ENCODE results near the gene CRHR2.

CRHR2 gene

DNA sequence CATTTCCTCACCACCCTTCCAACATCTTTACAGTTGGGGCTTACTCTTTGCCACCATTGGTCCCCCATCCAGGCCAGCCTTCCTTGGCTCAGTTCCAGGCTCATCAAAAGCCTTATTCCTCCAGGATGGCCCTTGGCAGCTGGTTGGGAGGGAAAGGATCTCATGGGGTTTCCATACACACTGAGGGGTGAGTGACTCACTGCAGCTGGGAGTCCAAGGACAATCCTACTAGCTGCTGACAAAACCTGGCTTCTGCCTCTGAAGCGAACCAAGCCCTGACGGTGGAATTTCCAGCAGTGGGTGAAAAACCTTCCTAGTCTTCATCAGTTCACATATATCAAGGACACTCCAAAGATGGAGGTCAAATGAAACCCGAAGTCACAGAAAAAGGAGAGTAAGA lies 22.9 kb downstream of the CRHR2 start:
- no peak overlapping the region for H3K27ac ChIP-seq
- H3K9me3 ChIP-seq = no peaks in the 10 kb centered on the region
- no peaks in the 10 kb centered on the region for H3K36me3 ChIP-seq
- H3K27me3 ChIP-seq = peaks cover 8% of the 10 kb centered on the region
- no peaks in the 10 kb centered on the region for H3K4me1 ChIP-seq (ENCODE audit: control insufficient read depth in 1 of 2, insufficient read depth in 1 of 2, low read depth in 1 of 2, low read length in 1 of 2)
- TF ChIP-seq, protein P1, sequence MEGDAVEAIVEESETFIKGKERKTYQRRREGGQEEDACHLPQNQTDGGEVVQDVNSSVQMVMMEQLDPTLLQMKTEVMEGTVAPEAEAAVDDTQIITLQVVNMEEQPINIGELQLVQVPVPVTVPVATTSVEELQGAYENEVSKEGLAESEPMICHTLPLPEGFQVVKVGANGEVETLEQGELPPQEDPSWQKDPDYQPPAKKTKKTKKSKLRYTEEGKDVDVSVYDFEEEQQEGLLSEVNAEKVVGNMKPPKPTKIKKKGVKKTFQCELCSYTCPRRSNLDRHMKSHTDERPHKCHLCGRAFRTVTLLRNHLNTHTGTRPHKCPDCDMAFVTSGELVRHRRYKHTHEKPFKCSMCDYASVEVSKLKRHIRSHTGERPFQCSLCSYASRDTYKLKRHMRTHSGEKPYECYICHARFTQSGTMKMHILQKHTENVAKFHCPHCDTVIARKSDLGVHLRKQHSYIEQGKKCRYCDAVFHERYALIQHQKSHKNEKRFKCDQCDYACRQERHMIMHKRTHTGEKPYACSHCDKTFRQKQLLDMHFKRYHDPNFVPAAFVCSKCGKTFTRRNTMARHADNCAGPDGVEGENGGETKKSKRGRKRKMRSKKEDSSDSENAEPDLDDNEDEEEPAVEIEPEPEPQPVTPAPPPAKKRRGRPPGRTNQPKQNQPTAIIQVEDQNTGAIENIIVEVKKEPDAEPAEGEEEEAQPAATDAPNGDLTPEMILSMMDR (IDR thresholded peaks at IDR 0.05) = no peak
- H3K4me3 ChIP-seq (ENCODE audit: low read depth in 1 of 2, low read length in 1 of 2) = no peak overlapping the region

DNA sequence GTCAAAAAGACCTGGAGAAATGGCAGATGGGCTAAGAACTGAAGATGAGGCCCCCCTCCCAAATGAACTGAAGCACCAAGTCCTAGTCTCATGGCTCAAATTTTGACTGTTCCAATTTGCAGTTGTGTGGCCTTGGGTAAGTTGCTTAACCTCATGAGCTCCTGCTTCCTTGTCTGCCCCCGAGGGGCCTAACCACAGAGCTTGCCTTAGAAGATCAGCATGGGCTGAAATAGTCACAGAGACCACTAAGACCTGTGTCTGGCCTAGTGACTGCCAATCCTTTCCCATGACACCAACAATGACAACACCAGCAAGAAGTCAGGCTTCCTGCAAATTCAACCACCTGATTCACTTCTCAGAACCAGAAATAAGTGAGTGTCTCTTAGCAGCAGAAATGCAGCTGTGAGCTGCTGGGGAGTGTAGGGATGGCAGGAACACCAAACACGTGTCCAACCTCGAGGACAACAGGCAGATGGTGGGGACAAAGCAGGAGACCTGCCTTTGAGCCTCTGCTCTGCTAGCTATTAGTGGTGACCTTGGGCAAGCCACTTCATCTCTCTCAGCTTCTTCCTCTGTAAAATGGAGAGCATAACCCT lies 23.7 kb downstream of the CRHR2 start:
- H3K4me1 ChIP-seq (ENCODE audit: control insufficient read depth in 1 of 2, insufficient read depth in 1 of 2, low read depth in 1 of 2, low read length in 1 of 2) = no peaks in the 10 kb centered on the region
- TF ChIP-seq, protein P1 (IDR thresholded peaks at IDR 0.05) = no peak
- no peaks in the 10 kb centered on the region for H3K9me3 ChIP-seq
- peaks cover 3% of the 10 kb centered on the region for H3K27me3 ChIP-seq
- no peak overlapping the region for H3K4me3 ChIP-seq (ENCODE audit: low read depth in 1 of 2, low read length in 1 of 2)
- H3K36me3 ChIP-seq = no peaks in the 10 kb centered on the region
- H3K27ac ChIP-seq = no peak overlapping the region

DNA sequence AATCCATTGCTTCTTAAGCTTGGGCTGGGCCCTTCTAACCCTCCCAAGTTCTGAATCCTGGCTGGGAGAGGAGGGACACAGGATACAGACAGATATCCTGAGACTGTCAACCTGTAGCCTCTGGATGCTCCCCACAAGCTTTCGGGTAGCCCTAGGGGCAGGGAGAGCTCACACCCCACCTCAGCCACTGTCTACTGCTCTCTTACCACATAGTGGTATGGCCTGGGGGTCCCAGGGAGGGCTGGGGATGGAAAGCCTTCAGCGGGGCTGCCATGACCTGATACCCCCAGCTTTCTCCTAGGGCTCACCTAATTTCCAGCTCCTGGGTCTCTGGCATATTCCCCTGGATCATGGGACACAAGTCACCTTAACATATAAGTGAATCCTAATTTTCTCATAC lies 25.1 kb downstream of the CRHR2 start:
- no peaks in the 10 kb centered on the region for H3K4me1 ChIP-seq (ENCODE audit: control insufficient read depth in 1 of 2, insufficient read depth in 1 of 2, low read depth in 1 of 2, low read length in 1 of 2)
- no peaks in the 10 kb centered on the region for H3K9me3 ChIP-seq
- TF ChIP-seq, protein P1 (IDR thresholded peaks at IDR 0.05) = no peak
- H3K36me3 ChIP-seq = no peaks in the 10 kb centered on the region
- no peak overlapping the region for H3K4me3 ChIP-seq (ENCODE audit: low read depth in 1 of 2, low read length in 1 of 2)
- H3K27me3 ChIP-seq = no peaks in the 10 kb centered on the region
- no peak overlapping the region for H3K27ac ChIP-seq

DNA sequence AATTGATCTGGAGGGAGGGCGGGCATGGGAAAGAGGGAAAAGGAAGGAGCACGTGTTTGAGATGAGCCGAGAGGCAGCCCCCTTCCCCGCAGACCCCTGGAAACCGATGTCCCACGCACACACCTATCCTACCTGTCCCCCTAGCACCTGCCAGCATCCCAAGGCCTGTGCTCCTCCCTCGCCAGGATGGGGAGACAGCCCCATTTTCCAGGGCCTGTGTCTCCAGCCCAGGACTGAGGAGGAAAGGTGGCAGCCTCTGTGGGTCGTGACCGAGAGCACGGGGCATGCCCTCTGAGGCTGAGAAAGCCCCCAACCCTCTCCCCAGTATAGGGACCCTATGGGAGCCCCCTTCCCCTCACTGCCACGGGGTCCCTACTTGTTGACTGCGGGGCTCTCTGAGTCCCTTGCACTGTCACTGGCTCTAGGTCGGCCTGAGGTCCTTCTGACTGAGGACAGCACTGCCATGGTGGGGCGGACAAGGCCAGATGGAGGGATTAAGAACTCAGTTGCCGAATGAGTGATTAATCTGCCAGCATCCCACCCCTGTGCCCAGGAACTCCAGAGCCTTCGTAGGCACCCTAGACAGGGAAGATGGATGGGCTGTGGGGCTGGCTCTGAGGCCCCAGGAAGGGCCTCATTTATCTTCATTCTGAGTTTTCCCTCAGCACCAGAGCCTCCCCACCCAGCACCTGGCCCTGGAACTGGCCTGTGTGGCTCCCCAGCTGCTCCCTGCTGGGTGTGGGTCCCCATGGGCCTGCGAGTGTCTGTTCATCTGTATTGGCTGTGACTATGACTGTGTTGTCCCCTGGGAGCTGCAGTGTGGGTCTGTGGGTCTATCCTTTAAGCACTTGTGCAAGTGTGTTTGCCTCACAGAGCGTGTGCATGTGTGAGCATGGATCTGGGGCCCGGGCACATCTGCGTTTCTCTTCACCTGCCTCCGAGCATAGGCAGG lies 26.0 kb downstream of the CRHR2 start:
- TF ChIP-seq, protein P1 (IDR thresholded peaks at IDR 0.05) = no peak
- no peaks in the 10 kb centered on the region for H3K27me3 ChIP-seq

DNA sequence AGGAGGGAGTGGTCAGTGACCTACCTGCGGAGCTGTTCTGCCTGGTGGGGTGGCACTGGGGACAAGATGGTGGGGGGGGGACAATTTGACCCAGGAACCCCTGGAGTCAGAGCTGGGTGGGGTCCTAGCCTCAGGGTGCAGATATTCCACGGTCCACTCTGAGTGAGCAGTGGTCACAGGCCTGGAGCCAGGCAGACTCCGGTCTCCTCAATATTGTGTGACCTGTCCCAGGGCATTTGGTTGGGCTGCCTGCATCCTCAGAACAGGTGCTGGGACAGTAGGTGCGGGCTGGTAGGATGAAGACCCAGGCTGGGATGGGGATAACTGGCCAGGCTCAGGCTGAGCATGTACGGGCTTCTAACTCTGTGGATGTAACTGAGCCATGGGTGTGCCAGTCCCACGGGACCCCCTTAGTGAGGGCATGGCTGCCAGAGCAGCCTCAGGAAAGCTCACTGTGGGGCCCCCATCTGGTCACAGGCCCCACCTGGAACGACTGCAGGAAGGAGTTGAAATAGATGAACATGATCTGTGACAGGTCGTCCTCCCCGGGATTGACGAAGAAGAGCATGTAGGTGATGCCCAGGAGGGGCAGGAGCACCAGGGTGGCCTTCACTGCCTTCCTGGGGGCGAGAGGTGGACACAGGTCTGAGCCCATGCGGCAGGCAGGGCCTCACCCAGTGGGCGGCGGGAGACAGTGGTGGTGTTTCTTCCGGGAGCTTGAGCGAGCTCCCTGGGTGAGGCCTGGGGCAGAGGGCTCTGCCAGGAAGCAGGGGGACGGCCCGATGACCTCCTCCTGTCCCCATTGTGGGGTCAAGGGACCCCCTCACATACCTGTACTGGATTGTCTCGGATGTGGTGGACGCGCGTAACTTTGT lies 26.9 kb downstream of the CRHR2 start:
- Histone ChIP-seq H3K36me3 (no peaks in the 10 kb centered on the region), H3K9me3 (no peaks in the 10 kb centered on the region), H3K4me1 (ENCODE audit: control insufficient read depth in 1 of 2, insufficient read depth in 1 of 2, low read depth in 1 of 2, low read length in 1 of 2) (no peaks in the 10 kb centered on the region), H3K27me3 (no peaks in the 10 kb centered on the region), H3K27ac (no peak overlapping the region), H3K4me3 (ENCODE audit: low read depth in 1 of 2, low read length in 1 of 2) (no peak overlapping the region)
- TF ChIP-seq, protein P1 (IDR thresholded peaks at IDR 0.05) = no peak

More for the DNA sequence above, 26.0 kb downstream of the CRHR2 start:
- H3K36me3 ChIP-seq = no peaks in the 10 kb centered on the region
- no peak overlapping the region for H3K4me3 ChIP-seq (ENCODE audit: low read depth in 1 of 2, low read length in 1 of 2)
- no peak overlapping the region for H3K27ac ChIP-seq
- H3K4me1 ChIP-seq (ENCODE audit: control insufficient read depth in 1 of 2, insufficient read depth in 1 of 2, low read depth in 1 of 2, low read length in 1 of 2) = no peaks in the 10 kb centered on the region
- no peaks in the 10 kb centered on the region for H3K9me3 ChIP-seq

All from neutrophil (primary cell).